ENCODE data around the gene LMTK2.

DNA sequence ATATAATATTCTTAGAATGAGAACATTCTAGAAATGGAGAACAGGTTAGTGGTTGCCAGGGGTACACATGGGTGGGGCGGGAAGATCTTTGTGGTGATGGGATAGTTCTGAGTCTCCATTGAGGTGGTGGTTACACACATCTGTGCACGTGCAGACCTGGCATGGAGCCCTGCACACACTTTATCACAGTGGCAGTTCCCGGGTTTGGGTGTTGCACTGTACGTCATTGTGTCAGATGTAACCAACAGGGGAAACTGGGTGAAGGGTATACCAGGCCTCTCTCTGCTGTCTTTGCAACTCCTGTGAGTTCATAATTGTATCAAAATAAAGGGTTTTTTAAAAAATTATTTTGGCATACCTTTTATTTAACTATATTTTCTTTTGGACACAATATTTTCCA lies 51.1 kb downstream of the LMTK2 start:
- TF ChIP-seq, protein P1, sequence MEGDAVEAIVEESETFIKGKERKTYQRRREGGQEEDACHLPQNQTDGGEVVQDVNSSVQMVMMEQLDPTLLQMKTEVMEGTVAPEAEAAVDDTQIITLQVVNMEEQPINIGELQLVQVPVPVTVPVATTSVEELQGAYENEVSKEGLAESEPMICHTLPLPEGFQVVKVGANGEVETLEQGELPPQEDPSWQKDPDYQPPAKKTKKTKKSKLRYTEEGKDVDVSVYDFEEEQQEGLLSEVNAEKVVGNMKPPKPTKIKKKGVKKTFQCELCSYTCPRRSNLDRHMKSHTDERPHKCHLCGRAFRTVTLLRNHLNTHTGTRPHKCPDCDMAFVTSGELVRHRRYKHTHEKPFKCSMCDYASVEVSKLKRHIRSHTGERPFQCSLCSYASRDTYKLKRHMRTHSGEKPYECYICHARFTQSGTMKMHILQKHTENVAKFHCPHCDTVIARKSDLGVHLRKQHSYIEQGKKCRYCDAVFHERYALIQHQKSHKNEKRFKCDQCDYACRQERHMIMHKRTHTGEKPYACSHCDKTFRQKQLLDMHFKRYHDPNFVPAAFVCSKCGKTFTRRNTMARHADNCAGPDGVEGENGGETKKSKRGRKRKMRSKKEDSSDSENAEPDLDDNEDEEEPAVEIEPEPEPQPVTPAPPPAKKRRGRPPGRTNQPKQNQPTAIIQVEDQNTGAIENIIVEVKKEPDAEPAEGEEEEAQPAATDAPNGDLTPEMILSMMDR (conservative IDR thresholded peaks at IDR 0.05), result no peak
- TF ChIP-seq EZH2 (IDR thresholded peaks at IDR 0.05; ENCODE audit: low read depth), result no peak

All from PC-9 (cell line).